Keratinocyte (primary cell): Measurements from ENCODE around the gene GSAP. TPM values are rescaled to one million over a fixed set of nuclear protein-coding genes. Genes with fewer than 3 reads are reported as not detected.
A peak's percentile ranks its signal among the peaks of the same experiment; 100 is the strongest.

Experiments
- DNase-seq: peaks from one replicate; pipeline ENCODE4 v3.0.0-alpha.2; 2011; ENCODE audit warnings: low read depth, missing footprints, low spot score
- FAIRE-seq: peaks from 2 replicates; lab custom pipeline; 2011; peaks lifted over from hg19 to GRCh38; lab: Jason Lieb, UNC
- H2AFZ ChIP-seq: 2 replicates; pipeline ENCODE4 v1.6.0; 2012; ENCODE audit warnings: low read length, control low read depth, inconsistent platforms; ENCODE audit not compliant: control insufficient read depth
- H3K27ac ChIP-seq: 2 replicates; pipeline ENCODE4 v1.5.1; 2011; ENCODE audit warnings: low read length; ENCODE audit not compliant: control insufficient read depth, insufficient read depth
- H3K27me3 ChIP-seq: 3 replicates; pipeline ENCODE4 v1.6.0; 2011; ENCODE audit warnings: low read length; ENCODE audit not compliant: control insufficient read depth, insufficient read depth; ENCODE audit errors: extremely low read depth
- H3K36me3 ChIP-seq, 2 experiments: 2 replicates in 1 of 2; 3 replicates in 1 of 2; pipeline ENCODE4 v1.5.1; 2011; ENCODE audit warnings: low read length in 2 of 2, mild to moderate bottlenecking in 1 of 2; ENCODE audit not compliant: control insufficient read depth in 2 of 2, insufficient read depth in 2 of 2; ENCODE audit errors: extremely low read depth in 1 of 2
- H3K4me1 ChIP-seq: 3 replicates; pipeline ENCODE4 v1.5.1; 2011; ENCODE audit warnings: low read length; ENCODE audit not compliant: control insufficient read depth, insufficient read depth; ENCODE audit errors: extremely low read depth
- H3K4me2 ChIP-seq: 3 replicates; pipeline ENCODE4 v1.6.0; 2011; ENCODE audit warnings: low read depth, low read length; ENCODE audit not compliant: control insufficient read depth, insufficient read depth; ENCODE audit errors: extremely low read depth
- H3K4me3 ChIP-seq, 3 experiments: fragments of 200-600 bp in 1 of 3; sonication (generic) in 1 of 3; 2 replicates in 2 of 3; 3 replicates in 1 of 3; pipeline ENCODE4 v1.5.1; 2011 to 2016; ENCODE audit warnings: low read length in 3 of 3, mild to moderate bottlenecking in 3 of 3, control low read depth in 2 of 3, inconsistent platforms in 1 of 3, low read depth in 1 of 3, mixed read lengths in 1 of 3, mixed run types in 1 of 3, moderate library complexity in 1 of 3; ENCODE audit not compliant: control insufficient read depth in 2 of 3, insufficient read depth in 2 of 3; ENCODE audit errors: extremely low read depth in 1 of 3
- H3K79me2 ChIP-seq: 2 replicates; pipeline ENCODE4 v1.6.0; 2012; ENCODE audit warnings: low read length; ENCODE audit not compliant: control insufficient read depth, insufficient read depth
- H3K9ac ChIP-seq: 3 replicates; pipeline ENCODE4 v1.6.0; 2011; ENCODE audit warnings: low read length; ENCODE audit not compliant: control insufficient read depth, insufficient read depth; ENCODE audit errors: extremely low read depth
- H3K9me1 ChIP-seq: 3 replicates; pipeline ENCODE4 v1.6.0; 2011; ENCODE audit warnings: low read length; ENCODE audit not compliant: control insufficient read depth, insufficient read depth; ENCODE audit errors: extremely low read depth
- H3K9me3 ChIP-seq: 2 replicates; pipeline ENCODE4 v1.5.1; 2012; ENCODE audit warnings: low read depth, low read length; ENCODE audit not compliant: control insufficient read depth
- H4K20me1 ChIP-seq: 3 replicates; pipeline ENCODE4 v1.6.0; 2011; ENCODE audit warnings: low read length; ENCODE audit not compliant: control insufficient read depth, insufficient read depth; ENCODE audit errors: extremely low read depth
- CTCF ChIP-seq, 3 experiments: IDR thresholded peaks in 1 of 3; conservative IDR thresholded peaks in 1 of 3; optimal IDR thresholded peaks in 1 of 3; 2 replicates in 2 of 3; 3 replicates in 1 of 3; pipeline versions ENCODE3 to v1.5.1; 2011; ENCODE audit warnings: low read length in 3 of 3, mild to moderate bottlenecking in 3 of 3, moderate library complexity in 2 of 3, control low read depth in 1 of 3, inconsistent platforms in 1 of 3; ENCODE audit not compliant: insufficient read depth in 2 of 3; ENCODE audit errors: extremely low read depth in 1 of 3
- EZH2 ChIP-seq: IDR thresholded peaks from one replicate; pipeline ENCODE4 v1.6.1; 2012; ENCODE audit warnings: inconsistent platforms, mild to moderate bottlenecking, low read length, moderate library complexity
- dilution Hi-C: fragments of 300-500 bp; cut with MboI; formaldehyde crosslinking; loops from one replicate; pipeline ENCODE4 v1.7.0; 2020; ENCODE audit warnings: low sequenced_read_pairs; ENCODE audit not compliant: extremely low pct_ligation_motif_present
- polyA plus RNA-seq, 5 experiments: library from polyadenylated mRNA; depleted of rRNA in 3 of 5; stranded (reverse) in 3 of 5; stranded (forward) in 1 of 5; unstranded in 1 of 5; fragments of >200 nt; gene quantifications; 1 replicate in 1 of 5; 2 replicates in 3 of 5; 3 replicates in 1 of 5; pipeline versions ENCODE4 v1.2.1 to v1.2.3, GENCODE V29; 2011 to 2012; ENCODE audit warnings: missing spikeins in 2 of 5, low read depth in 1 of 5, low replicate concordance in 1 of 5

Gene GSAP
- polyA plus RNA-seq, 1 donor (not counting 4 experiments of a cell fraction or from before 2014, with no cell fraction given) = 5.4 TPM

GRCh38 chr7:77461246-77461645 is 45.1 kb upstream of the GSAP start:
- Histone ChIP-seq H2AFZ (no peak overlapping the region), H3K27me3 (no peaks in the 10 kb centered on the region), H3K36me3 (no peaks in the 10 kb centered on the region), H3K9ac (no peak overlapping the region), H3K4me1 (peaks cover 3% of the 10 kb centered on the region), H3K4me2 (no peak overlapping the region), H4K20me1 (no peaks in the 10 kb centered on the region), H3K4me3 (no peak overlapping the region), H3K9me1 (no peaks in the 10 kb centered on the region), H3K79me2 (no peaks in the 10 kb centered on the region), H3K9me3 (no peaks in the 10 kb centered on the region), H3K27ac (no peak overlapping the region)
- no peak for TF ChIP-seq EZH2
- TF ChIP-seq CTCF (optimal IDR thresholded peaks at IDR 0.05 in 1 of 3, IDR thresholded peaks at IDR 0.05 in 1 of 3, conservative IDR thresholded peaks at IDR 0.05 in 1 of 3; ENCODE audit: extremely low read depth in 1 of 3, insufficient read depth in 2 of 3, low read length in 3 of 3) = no peak
- DNase-seq (no peak), FAIRE-seq (no peak)
- dilution Hi-C loops = no loop called here

GRCh38 chr7:77460057-77460486 is 43.9 kb upstream of the GSAP start:
- no peaks in the 10 kb centered on the region for H3K27me3 ChIP-seq
- FAIRE-seq (no peak), DNase-seq (no peak)
- no peaks in the 10 kb centered on the region for H3K9me1 ChIP-seq
- no peaks in the 10 kb centered on the region for H3K79me2 ChIP-seq
- H3K4me3 ChIP-seq = no peak overlapping the region
- no peaks in the 10 kb centered on the region for H4K20me1 ChIP-seq
- dilution Hi-C loops = no loop called here
- H3K9me3 ChIP-seq = no peaks in the 10 kb centered on the region
- no peak for TF ChIP-seq EZH2
- TF ChIP-seq CTCF (optimal IDR thresholded peaks at IDR 0.05 in 1 of 3, IDR thresholded peaks at IDR 0.05 in 1 of 3, conservative IDR thresholded peaks at IDR 0.05 in 1 of 3; ENCODE audit: extremely low read depth in 1 of 3, insufficient read depth in 2 of 3, low read length in 3 of 3) = peak; percentile 31 to 35 (median 31)
- no peak overlapping the region for H3K27ac ChIP-seq
- H3K9ac ChIP-seq = no peak overlapping the region
- H3K36me3 ChIP-seq = no peaks in the 10 kb centered on the region
- no peak overlapping the region for H3K4me2 ChIP-seq
- no peak overlapping the region for H2AFZ ChIP-seq
- H3K4me1 ChIP-seq = peaks cover 3% of the 10 kb centered on the region
